Effector memory CD8-positive, alpha-beta T cell (primary cell): ENCODE measurements around the gene GFAP.

ENCODE experiments used
- ATAC-seq: fragments of 150-1000 bp; cut with Tn5 transposase; replicated peaks from 2 replicates; pipeline ENCODE4 v1.10.0; 2021; ENCODE audit warnings: mild to moderate bottlenecking, moderate library complexity
- DNase-seq, 3 experiments: peaks; one replicate each; pipeline ENCODE4 v3.0.0; 2021
- H3K27ac Mint-ChIP-seq, 2 donors: one replicate each; pipeline ENCODE4 v1.8.0; 2022; ENCODE audit warnings: mild to moderate bottlenecking in 2 of 2, mixed read lengths in 2 of 2, moderate library complexity in 2 of 2
- H3K27me3 Mint-ChIP-seq, 2 donors: one replicate each; pipeline ENCODE4 v1.8.0; 2022; ENCODE audit warnings: mixed read lengths in 2 of 2
- H3K36me3 Mint-ChIP-seq: one replicate; pipeline ENCODE4 v1.8.0; 2022; ENCODE audit warnings: mild to moderate bottlenecking, moderate library complexity, mixed read lengths; ENCODE audit not compliant: insufficient read depth
- H3K4me1 Mint-ChIP-seq, 2 donors: one replicate each; pipeline ENCODE4 v1.8.0; 2022; ENCODE audit warnings: low read depth in 2 of 2, mixed read lengths in 2 of 2
- H3K4me3 Mint-ChIP-seq, 2 donors: one replicate each; pipeline ENCODE4 v1.8.0; 2022; ENCODE audit warnings: mild to moderate bottlenecking in 2 of 2, mixed read lengths in 2 of 2, moderate library complexity in 2 of 2
- H3K9me3 Mint-ChIP-seq, 2 donors: one replicate each; pipeline ENCODE4 v1.8.0; 2022; ENCODE audit warnings: mixed read lengths in 2 of 2

GFAP gene

GRCh38 chr17:44926821-44927525 is 11.7 kb upstream of the GFAP start:
- H3K4me3 Mint-ChIP-seq, result no peak overlapping the region
- no peak for ATAC-seq

GRCh38 chr17:44925731-44926697 is 10.7 kb upstream of the GFAP start:
- peaks cover 6% of the 10 kb centered on the region for H3K36me3 Mint-ChIP-seq
- H3K4me1 Mint-ChIP-seq, result no peaks in the 10 kb centered on the region
- H3K27ac Mint-ChIP-seq, result peak overlapping the region in 1 of 2 donors; percentile 67
- no peak for DNase-seq
- ATAC-seq, result no peak
- H3K4me3 Mint-ChIP-seq, result no peak overlapping the region
- no peaks in the 10 kb centered on the region for H3K9me3 Mint-ChIP-seq
- H3K27me3 Mint-ChIP-seq, result peaks cover 7 to 22% of the 10 kb centered on the region in 2 donors

More at GRCh38 chr17:44926821-44927525, 11.7 kb upstream of the GFAP start:
- DNase-seq, result no peak
- no peaks in the 10 kb centered on the region for H3K9me3 Mint-ChIP-seq
- H3K4me1 Mint-ChIP-seq, result no peaks in the 10 kb centered on the region
- peak overlapping the region in 1 of 2 donors; percentile 67 for H3K27ac Mint-ChIP-seq
- peaks cover 0 to 12% of the 10 kb centered on the region in 2 donors for H3K27me3 Mint-ChIP-seq
- peaks cover 6% of the 10 kb centered on the region for H3K36me3 Mint-ChIP-seq

GRCh38 chr17:44924107-44924544 is 8.8 kb upstream of the GFAP start:
- H3K36me3 Mint-ChIP-seq, result peaks cover 2% of the 10 kb centered on the region
- no peak overlapping the region for H3K27ac Mint-ChIP-seq
- no peak for DNase-seq
- no peak overlapping the region for H3K4me3 Mint-ChIP-seq
- H3K27me3 Mint-ChIP-seq, result peaks cover 10 to 33% of the 10 kb centered on the region in 2 donors
- no peaks in the 10 kb centered on the region for H3K9me3 Mint-ChIP-seq
- ATAC-seq, result no peak
- no peaks in the 10 kb centered on the region for H3K4me1 Mint-ChIP-seq

DNA sequence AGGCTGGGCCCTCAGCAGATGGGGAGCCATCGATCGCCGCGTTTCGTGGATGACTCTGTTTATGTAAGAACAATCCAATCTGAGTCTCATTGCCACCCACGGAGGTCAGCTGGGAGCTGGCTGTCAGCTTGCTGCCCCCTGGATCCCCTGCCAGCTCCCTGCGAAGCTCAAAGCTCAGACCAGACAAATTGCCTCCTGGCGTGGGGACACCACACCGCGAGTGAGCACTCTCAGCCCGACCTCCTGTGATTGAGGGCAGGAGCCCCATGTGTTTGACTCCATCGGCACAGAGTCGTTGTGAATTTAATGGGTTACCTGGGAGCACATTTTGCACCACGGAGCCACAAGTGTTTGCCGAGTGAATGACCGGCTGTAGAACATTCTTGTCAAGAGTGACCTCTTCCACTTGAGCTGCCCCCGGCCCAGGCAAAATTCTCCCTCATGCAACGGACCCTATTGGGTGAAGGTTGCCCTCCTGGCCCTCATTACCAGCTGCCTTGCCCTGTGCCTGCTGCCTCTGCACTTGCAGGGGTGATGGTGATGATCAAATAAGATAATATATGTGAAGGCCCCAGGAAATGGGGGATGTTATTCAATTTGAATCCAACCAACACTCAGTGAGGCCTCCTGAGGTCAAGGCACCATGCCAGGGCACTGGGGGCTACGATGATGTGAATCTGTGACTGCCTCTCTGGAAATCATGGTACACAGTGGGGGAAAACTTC is 7.6 kb upstream of the GFAP start:
- Mint-ChIP-seq H3K9me3 (no peaks in the 10 kb centered on the region), H3K36me3 (no peaks in the 10 kb centered on the region), H3K4me1 (no peaks in the 10 kb centered on the region), H3K27me3 (peaks cover 10 to 33% of the 10 kb centered on the region in 2 donors), H3K4me3 (no peak overlapping the region), H3K27ac (no peak overlapping the region)
- ATAC-seq (no peak), DNase-seq (no peak)

DNA sequence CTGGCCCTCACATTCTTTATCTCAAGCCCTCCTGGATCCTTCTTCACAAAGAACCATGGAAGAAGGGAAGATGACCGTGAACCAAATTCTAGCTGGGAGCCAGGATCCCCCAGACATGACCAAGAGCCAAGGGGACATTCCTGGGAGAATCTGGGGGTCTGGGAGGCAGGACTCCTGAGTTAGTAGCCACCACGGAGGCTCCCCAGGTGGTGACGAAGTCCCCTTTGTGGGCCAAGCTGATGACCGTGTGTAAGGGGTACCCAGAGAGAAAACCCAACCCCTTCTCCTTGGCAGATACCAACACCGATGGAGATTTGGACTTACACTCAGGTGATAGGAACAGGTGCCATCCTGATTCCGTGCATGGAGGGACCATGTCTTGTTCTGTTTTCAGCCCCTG is 6.8 kb upstream of the GFAP start:
- Mint-ChIP-seq H3K4me3 (no peak overlapping the region), H3K27me3 (peaks cover 10 to 39% of the 10 kb centered on the region in 2 donors), H3K27ac (peak overlapping the region in 1 of 2 donors; percentile 59), H3K9me3 (no peaks in the 10 kb centered on the region), H3K36me3 (no peaks in the 10 kb centered on the region), H3K4me1 (no peaks in the 10 kb centered on the region)
- no peak for DNase-seq
- ATAC-seq, result no peak

DNA sequence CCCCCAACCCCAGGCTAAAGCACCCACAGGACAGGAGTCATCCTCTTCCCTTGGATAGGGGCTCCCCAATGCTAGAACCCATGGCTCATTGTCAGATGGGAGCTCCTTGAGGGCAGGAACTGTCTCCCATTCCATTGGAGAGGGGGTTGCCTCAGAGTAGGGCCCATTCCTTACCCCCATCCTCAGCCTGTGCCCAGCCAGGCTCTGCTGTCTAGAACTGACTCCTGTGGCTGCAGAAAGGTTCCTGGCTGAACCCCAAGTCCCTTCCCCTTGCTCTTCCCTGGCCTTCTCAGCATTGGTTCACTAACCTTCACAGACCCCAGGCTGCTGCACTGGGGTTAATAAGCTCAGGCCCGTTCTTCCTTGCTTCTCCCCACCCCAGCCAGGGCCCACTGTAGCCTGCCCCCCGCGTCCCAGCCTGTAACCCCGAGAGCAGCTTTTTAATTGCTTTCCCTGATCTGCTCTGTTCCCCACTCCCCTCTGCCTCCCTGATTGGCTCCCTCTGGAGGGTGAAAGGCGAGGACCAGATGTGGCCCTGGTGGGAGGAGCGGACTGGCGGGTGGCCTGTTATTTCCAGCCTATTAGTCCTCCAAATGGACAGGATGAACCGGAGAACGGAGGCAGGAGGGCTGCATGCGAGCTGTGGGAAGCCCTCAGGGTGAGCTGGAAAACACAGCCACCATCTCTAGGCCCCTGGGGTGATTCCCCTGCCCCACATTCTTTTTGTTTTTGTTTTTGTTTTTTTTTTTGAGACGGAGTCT is 6.0 kb upstream of the GFAP start:
- no peaks in the 10 kb centered on the region for H3K36me3 Mint-ChIP-seq
- no peak overlapping the region for H3K4me3 Mint-ChIP-seq
- DNase-seq, result no peak
- H3K9me3 Mint-ChIP-seq, result no peaks in the 10 kb centered on the region
- peaks cover 10 to 47% of the 10 kb centered on the region in 2 donors for H3K27me3 Mint-ChIP-seq
- no peak for ATAC-seq
- H3K4me1 Mint-ChIP-seq, result no peaks in the 10 kb centered on the region
- peak overlapping the region; percentile 54 to 59 for H3K27ac Mint-ChIP-seq

DNA sequence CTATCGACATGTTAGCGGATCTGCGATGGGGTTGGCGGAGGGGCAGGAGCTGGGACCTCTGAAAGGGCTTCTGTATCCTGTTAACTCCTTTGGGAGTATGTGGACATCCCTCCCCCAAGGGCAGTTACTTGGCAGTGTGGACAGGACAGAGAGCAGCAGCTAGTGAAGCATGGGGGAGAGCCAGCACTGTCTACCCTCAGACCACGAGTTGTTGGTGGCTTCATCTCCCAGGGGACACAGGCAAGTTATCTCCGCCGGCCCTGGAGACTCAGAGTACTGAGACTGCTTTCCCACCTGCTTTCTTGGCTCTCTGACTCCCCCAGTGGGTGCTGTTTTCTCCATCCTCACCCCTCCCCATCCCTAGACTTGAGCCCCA is 5.3 kb upstream of the GFAP start:
- Mint-ChIP-seq H3K9me3 (no peaks in the 10 kb centered on the region), H3K4me1 (no peaks in the 10 kb centered on the region), H3K36me3 (no peaks in the 10 kb centered on the region), H3K4me3 (no peak overlapping the region), H3K27ac (peak overlapping the region in 1 of 2 donors; percentile 54), H3K27me3 (peaks cover 10 to 55% of the 10 kb centered on the region in 2 donors)
- no peak for ATAC-seq
- DNase-seq, result no peak

- no peaks in the 10 kb centered on the region for H3K4me1 Mint-ChIP-seq
- H3K4me3 Mint-ChIP-seq, result no peak overlapping the region
- no peaks in the 10 kb centered on the region for H3K9me3 Mint-ChIP-seq
- peak; percentile 24 to 34 (median 29) for DNase-seq
- H3K36me3 Mint-ChIP-seq, result no peaks in the 10 kb centered on the region
- H3K27me3 Mint-ChIP-seq, result peaks cover 11 to 60% of the 10 kb centered on the region in 2 donors
- ATAC-seq, result peak; percentile 76
- H3K27ac Mint-ChIP-seq, result no peak overlapping the region
These were observed 4.7 kb upstream of the GFAP start for GRCh38 chr17:44919885-44920564.

DNA sequence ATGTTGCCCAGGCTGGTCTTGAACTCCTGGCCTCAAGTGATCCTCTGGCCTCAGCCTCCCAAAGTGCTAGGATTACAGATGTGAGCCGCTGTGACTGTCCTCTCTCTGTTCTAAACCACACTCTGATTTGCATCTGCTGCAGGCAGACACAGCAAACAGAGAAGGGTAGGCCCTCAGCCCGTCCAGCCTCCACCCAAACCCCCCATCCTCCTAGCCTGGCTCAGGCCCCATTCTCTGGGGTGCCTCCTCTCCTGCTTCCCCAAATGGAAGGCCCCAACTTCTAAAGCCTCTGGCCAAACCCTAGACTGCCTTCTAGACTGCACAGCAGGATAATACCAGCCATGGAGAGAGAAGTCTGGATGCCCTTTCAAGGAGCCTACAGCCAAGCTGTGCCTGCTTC is 4.1 kb upstream of the GFAP start:
- H3K9me3 Mint-ChIP-seq, result no peaks in the 10 kb centered on the region
- no peak for ATAC-seq
- no peaks in the 10 kb centered on the region for H3K36me3 Mint-ChIP-seq

DNA sequence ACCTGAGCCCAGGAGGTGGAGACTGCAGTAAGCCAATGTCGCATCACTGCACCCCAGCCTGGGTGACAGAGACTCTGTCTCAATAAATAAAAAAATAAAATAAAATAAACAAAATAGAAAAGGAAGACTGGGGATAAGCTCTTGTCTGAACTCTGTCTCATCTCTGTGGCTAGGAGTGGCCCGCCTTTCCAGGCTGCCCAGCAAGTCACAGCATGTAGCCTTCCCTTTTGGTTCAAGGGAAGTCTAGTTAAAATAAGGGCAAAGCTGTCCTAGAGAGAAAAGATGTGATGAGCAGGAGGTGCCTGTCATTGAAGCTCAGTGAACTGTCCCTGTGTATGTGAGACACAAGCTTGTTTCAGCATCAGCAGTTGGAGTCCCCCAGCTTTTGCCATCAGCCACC is 2.7 kb upstream of the GFAP start:
- no peak for DNase-seq
- H3K27me3 Mint-ChIP-seq, result peaks cover 25 to 78% of the 10 kb centered on the region in 2 donors

More for the DNA sequence above, 4.1 kb upstream of the GFAP start:
- peak overlapping the region in 1 of 2 donors; percentile 28 for H3K27ac Mint-ChIP-seq
- H3K27me3 Mint-ChIP-seq, result peaks cover 17 to 66% of the 10 kb centered on the region in 2 donors
- H3K4me1 Mint-ChIP-seq, result no peaks in the 10 kb centered on the region
- H3K4me3 Mint-ChIP-seq, result no peak overlapping the region
- DNase-seq, result no peak

GRCh38 chr17:44917456-44917855 is 2.2 kb upstream of the GFAP start:
- H3K4me1 Mint-ChIP-seq, result peaks cover 5% of the 10 kb centered on the region in 2 donors
- H3K36me3 Mint-ChIP-seq, result no peaks in the 10 kb centered on the region
- no peak for DNase-seq
- H3K9me3 Mint-ChIP-seq, result no peaks in the 10 kb centered on the region
- H3K27me3 Mint-ChIP-seq, result peaks cover 28 to 78% of the 10 kb centered on the region in 2 donors
- no peak overlapping the region for H3K27ac Mint-ChIP-seq
- H3K4me3 Mint-ChIP-seq, result no peak overlapping the region
- no peak for ATAC-seq

More for the DNA sequence above, 2.7 kb upstream of the GFAP start:
- H3K36me3 Mint-ChIP-seq, result no peaks in the 10 kb centered on the region
- no peak for ATAC-seq
- H3K4me3 Mint-ChIP-seq, result no peak overlapping the region
- peaks cover 5% of the 10 kb centered on the region in 2 donors for H3K4me1 Mint-ChIP-seq
- H3K27ac Mint-ChIP-seq, result no peak overlapping the region
- H3K9me3 Mint-ChIP-seq, result no peaks in the 10 kb centered on the region

DNA sequence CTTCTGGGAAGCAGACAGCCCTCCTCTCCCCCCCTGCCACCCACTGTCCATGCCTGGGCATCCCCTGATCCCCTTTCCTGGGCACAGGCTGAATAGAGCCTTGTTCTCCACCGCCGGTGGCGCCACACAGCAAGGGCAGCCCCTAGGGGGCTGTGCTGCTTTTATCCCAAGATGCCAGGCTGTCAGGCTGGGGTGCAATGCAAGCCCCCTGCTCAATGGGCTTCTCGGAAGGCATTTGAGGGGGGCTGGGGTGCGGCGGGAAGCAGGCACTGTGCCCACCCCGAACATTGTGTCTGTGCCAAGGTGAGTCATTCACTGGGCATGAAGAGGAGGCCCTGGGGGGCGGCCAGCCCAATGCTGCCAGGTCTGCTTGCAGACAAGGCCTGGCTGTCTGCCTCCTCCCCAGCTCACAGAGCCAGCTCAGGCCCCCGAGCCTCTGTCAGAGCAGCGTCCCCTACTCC is 1.5 kb upstream of the GFAP start:
- H3K27me3 Mint-ChIP-seq, result peaks cover 30 to 78% of the 10 kb centered on the region in 2 donors
- H3K36me3 Mint-ChIP-seq, result no peaks in the 10 kb centered on the region
- H3K9me3 Mint-ChIP-seq, result no peaks in the 10 kb centered on the region
- H3K4me3 Mint-ChIP-seq, result no peak overlapping the region
- no peak overlapping the region for H3K27ac Mint-ChIP-seq
- H3K4me1 Mint-ChIP-seq, result peaks cover 5% of the 10 kb centered on the region in 2 donors
- ATAC-seq (no peak), DNase-seq (no peak)
